Hepatocyte (in vitro differentiated cells): ENCODE results near the gene OLFM1. TPM values are rescaled to one million over a fixed set of nuclear protein-coding genes. Genes with fewer than 3 reads are reported as not detected.

ENCODE experiments used
- DNase-seq: peaks from one replicate; pipeline ENCODE4 v3.0.0-alpha.2; 2016; ENCODE audit warnings: low spot score
- H2AFZ ChIP-seq: fragments of 200-600 bp; sonication (generic); 2 replicates; pipeline ENCODE4 v1.6.0; 2016; ENCODE audit warnings: antibody characterized with exemption, mild to moderate bottlenecking
- H3K27ac ChIP-seq: fragments of 200-600 bp; sonication (generic); 2 replicates; pipeline ENCODE4 v1.5.1; 2016; ENCODE audit warnings: mild to moderate bottlenecking
- H3K27me3 ChIP-seq: fragments of 200-600 bp; sonication (generic); 2 replicates; pipeline ENCODE4 v1.6.1; 2016
- H3K36me3 ChIP-seq: fragments of 200-600 bp; sonication (generic); replicated peaks from 2 replicates; pipeline ENCODE4 v1.5.1; 2016; ENCODE audit warnings: low read depth; ENCODE audit not compliant: insufficient read depth
- H3K4me1 ChIP-seq: fragments of 200-600 bp; sonication (generic); 2 replicates; pipeline ENCODE4 v1.5.1; 2016; ENCODE audit warnings: mild to moderate bottlenecking, moderate library complexity; ENCODE audit not compliant: insufficient read depth
- H3K4me2 ChIP-seq: fragments of 200-600 bp; sonication (generic); 2 replicates; pipeline ENCODE4 v1.6.0; 2016
- H3K4me3 ChIP-seq: fragments of 200-600 bp; sonication (generic); 2 replicates; pipeline ENCODE4 v1.5.1; 2016; ENCODE audit warnings: mild to moderate bottlenecking
- H3K79me2 ChIP-seq: fragments of 200-600 bp; sonication (generic); 2 replicates; pipeline ENCODE4 v1.6.0; 2017; ENCODE audit warnings: mild to moderate bottlenecking
- H3K9me2 ChIP-seq: fragments of 200-600 bp; sonication (generic); replicated peaks from 2 replicates; pipeline ENCODE4 v1.6.0; 2017; ENCODE audit warnings: mild to moderate bottlenecking; ENCODE audit not compliant: insufficient read depth
- H3K9me3 ChIP-seq: fragments of 200-600 bp; sonication (generic); 2 replicates; pipeline ENCODE4 v1.5.1; 2016; ENCODE audit warnings: low read depth, mild to moderate bottlenecking
- H4K20me1 ChIP-seq: fragments of 200-600 bp; sonication (generic); 2 replicates; pipeline ENCODE4 v1.6.0; 2016; ENCODE audit warnings: mild to moderate bottlenecking; ENCODE audit not compliant: insufficient read depth, poor library complexity, severe bottlenecking
- CTCF ChIP-seq: fragments of 200-600 bp; sonication (generic); IDR thresholded peaks from 2 replicates; pipeline ENCODE4 v1.5.1; 2016; ENCODE audit warnings: antibody characterized with exemption, mild to moderate bottlenecking; ENCODE audit not compliant: poor library complexity
- EZH2 ChIP-seq: fragments of 200-600 bp; sonication (generic); IDR thresholded peaks from 2 replicates; pipeline ENCODE4 v1.6.1; 2016; ENCODE audit warnings: antibody characterized with exemption, mild to moderate bottlenecking, borderline replicate concordance
- EZH2phosphoT487 ChIP-seq: fragments of 200-600 bp; sonication (generic); IDR thresholded peaks from one replicate; pipeline ENCODE4 v1.6.1; 2018; ENCODE audit warnings: antibody characterized with exemption, mild to moderate bottlenecking, low read depth, moderate library complexity; ENCODE audit not compliant: unreplicated experiment, severe bottlenecking
- WGBS: methylation state at CpG from one replicate; pipeline ENCODE4 v1.1.6; 2016; ENCODE audit warnings: low lambda C conversion rate; ENCODE audit errors: missing lambda C conversion rate; 5-methylcytosine and 5-hydroxymethylcytosine counted together
- polyA plus RNA-seq: library from polyadenylated mRNA; unstranded; fragments of >200 nt; fragmentation: Nextera tagmentation; extraction: Ambion mirVana; gene quantifications from 2 replicates; pipeline ENCODE4 v1.2.1, GENCODE V29; 2016
- total RNA-seq: library from RNA; depleted of rRNA; stranded (reverse); fragments of >200 nt; gene quantifications from 2 replicates; pipeline ENCODE4 v1.2.3, GENCODE V29; 2014

Gene OLFM1
- total and polyA plus RNA-seq, 2 experiments from 2014 or later = 0.94 to 4.8 TPM

GRCh38 chr9:135103931-135104639 lies 16.6 kb downstream of the OLFM1 start:
- Histone ChIP-seq H3K79me2 (no peaks in the 10 kb centered on the region), H3K4me2 (no peak overlapping the region), H3K9me3 (no peaks in the 10 kb centered on the region), H3K9me2 (no peaks in the 10 kb centered on the region), H4K20me1 (no peaks in the 10 kb centered on the region), H3K4me3 (no peak overlapping the region), H3K27ac (no peak overlapping the region), H2AFZ (no peak overlapping the region), H3K27me3 (peaks cover 11% of the 10 kb centered on the region), H3K4me1 (no peaks in the 10 kb centered on the region), H3K36me3 (no peaks in the 10 kb centered on the region)
- 78% methylated on average over 28 of the region's 28 CpGs for WGBS
- DNase-seq = no peak
- TF ChIP-seq EZH2phosphoT487 (no peak), CTCF (no peak), EZH2 (no peak)

DNA sequence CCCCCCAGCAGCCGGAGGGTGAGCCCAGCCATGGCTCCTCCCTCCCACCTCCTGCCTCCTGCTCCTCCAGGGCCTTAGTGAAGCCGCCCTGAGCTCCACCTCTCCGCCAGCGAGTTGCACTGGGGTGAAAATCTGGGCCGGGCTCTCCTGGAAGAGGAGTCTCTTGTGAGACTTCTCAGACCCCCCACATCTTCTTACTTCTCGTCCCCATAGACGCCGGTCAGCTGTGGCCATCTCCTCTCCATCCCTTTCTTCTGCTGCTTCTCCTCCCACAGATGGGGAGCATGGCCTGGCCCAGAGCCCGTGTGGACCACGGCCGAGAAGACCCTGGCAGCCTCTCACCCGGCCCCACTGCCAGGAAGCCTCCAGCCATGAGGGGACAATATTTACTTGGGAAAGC lies 17.3 kb downstream of the OLFM1 start:
- WGBS = 87% methylated on average over 12 of the region's 12 CpGs
- no peak overlapping the region for H3K4me2 ChIP-seq
- no peaks in the 10 kb centered on the region for H3K79me2 ChIP-seq
- no peak overlapping the region for H3K4me3 ChIP-seq
- H4K20me1 ChIP-seq = no peaks in the 10 kb centered on the region
- H3K27ac ChIP-seq = no peak overlapping the region
- peaks cover 12% of the 10 kb centered on the region for H3K27me3 ChIP-seq
- DNase-seq = no peak
- TF ChIP-seq EZH2phosphoT487 = no peak
- H3K4me1 ChIP-seq = no peaks in the 10 kb centered on the region
- no peaks in the 10 kb centered on the region for H3K9me3 ChIP-seq
- H3K9me2 ChIP-seq = no peaks in the 10 kb centered on the region
- no peak overlapping the region for H2AFZ ChIP-seq
- H3K36me3 ChIP-seq = no peaks in the 10 kb centered on the region

- Histone ChIP-seq H3K27me3 (peaks cover 14% of the 10 kb centered on the region), H3K9me2 (no peaks in the 10 kb centered on the region), H3K79me2 (no peaks in the 10 kb centered on the region), H3K4me2 (no peak overlapping the region), H3K36me3 (no peaks in the 10 kb centered on the region), H3K27ac (no peak overlapping the region), H4K20me1 (no peaks in the 10 kb centered on the region), H2AFZ (no peak overlapping the region), H3K4me1 (no peaks in the 10 kb centered on the region), H3K4me3 (no peak overlapping the region), H3K9me3 (no peaks in the 10 kb centered on the region)
- WGBS = 86% methylated on average over 31 of the region's 31 CpGs
- TF ChIP-seq EZH2phosphoT487 (no peak), EZH2 (no peak), CTCF (no peak)
- no peak for DNase-seq
Observed at GRCh38 chr9:135105211-135105745, 17.8 kb downstream of the OLFM1 start.

DNA sequence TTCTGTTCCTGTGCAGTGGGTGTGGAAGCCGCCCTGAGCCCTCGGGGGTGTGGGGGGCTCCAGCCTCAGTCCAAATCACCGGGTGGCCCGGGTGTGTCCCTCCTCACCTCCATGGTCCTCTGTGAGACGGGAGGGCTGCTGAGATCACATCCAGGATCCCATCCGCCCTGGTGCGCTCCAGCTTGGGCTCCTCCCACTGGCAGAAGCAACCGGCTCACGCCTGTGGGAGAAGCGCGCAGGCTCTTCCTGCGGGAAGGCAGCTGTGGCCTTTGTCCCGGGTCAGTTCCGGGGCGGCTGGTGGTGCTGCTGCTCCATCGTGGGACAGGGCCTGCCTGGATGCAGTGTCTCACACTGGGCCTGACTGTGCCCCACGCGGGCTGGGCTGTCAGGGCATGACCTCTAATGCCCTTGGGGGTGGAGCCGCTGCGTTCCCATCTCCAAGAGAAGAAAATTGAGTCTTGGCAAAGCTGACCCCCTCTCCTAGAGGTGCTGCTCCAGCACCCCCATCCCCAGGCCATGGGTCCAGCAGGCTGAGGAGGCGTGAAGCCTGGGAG lies 18.5 kb downstream of the OLFM1 start:
- WGBS = 83% methylated on average over 21 of the region's 21 CpGs
- Histone ChIP-seq H3K79me2 (no peaks in the 10 kb centered on the region), H3K9me2 (no peaks in the 10 kb centered on the region), H3K27ac (no peak overlapping the region), H3K9me3 (no peaks in the 10 kb centered on the region), H2AFZ (no peak overlapping the region), H3K4me2 (no peak overlapping the region), H3K27me3 (peaks cover 14% of the 10 kb centered on the region), H3K36me3 (no peaks in the 10 kb centered on the region), H3K4me3 (no peak overlapping the region), H3K4me1 (no peaks in the 10 kb centered on the region), H4K20me1 (no peaks in the 10 kb centered on the region)
- TF ChIP-seq EZH2 (no peak), EZH2phosphoT487 (no peak), CTCF (no peak)
- no peak for DNase-seq
